Measurements from ENCODE around the gene DENND4B.
A peak's percentile ranks its signal among the peaks of the same experiment; 100 is the strongest.

DENND4B gene

GRCh38 chr1:153882296-153882912 lies 64.1 kb downstream of the DENND4B start:
- DNase-seq (ENCODE audit: low spot score), result no peak

GRCh38 chr1:153881751-153882150 lies 64.8 kb downstream of the DENND4B start:
- DNase-seq (ENCODE audit: low spot score), result peak; percentile 76

GRCh38 chr1:153880962-153881361 lies 65.6 kb downstream of the DENND4B start:
- peak; percentile 93 for DNase-seq (ENCODE audit: low spot score)

- no peak for DNase-seq (ENCODE audit: low spot score)
Observed at GRCh38 chr1:153880024-153880423, 66.5 kb downstream of the DENND4B start.

Data from COLO829 (cell line).